Endothelial cell of umbilical vein (primary cell): ENCODE results near the gene SLC45A1. TPM values are rescaled to one million over a fixed set of nuclear protein-coding genes. Genes with fewer than 3 reads are reported as not detected.

Experiments
- BruUV-seq: library from RNA; stranded (reverse); fragments of 400-500 nt; replicated peaks from 2 replicates; lab custom pipeline; 2021; lab: Mats Ljungman, UMichigan
- CTCF ChIA-PET: fragments of 300-600, 350-600 bp; sonication (Branson Sonifier 250); formaldehyde crosslinking; loops from one replicate; lab custom pipeline; 2021; ENCODE audit warnings: antibody characterized with exemption, inconsistent platforms; lab: Charles Lee
- POLR2A ChIA-PET: fragments of 300-600, 350-600 bp; sonication (Branson Sonifier 250); formaldehyde crosslinking; loops from one replicate; lab custom pipeline; 2021; ENCODE audit warnings: antibody characterized with exemption, inconsistent platforms; lab: Charles Lee
- DNase-seq: peaks from one replicate; pipeline ENCODE4 v3.0.0-alpha.2; 2011; ENCODE audit warnings: low read depth, low spot score
- FAIRE-seq: peaks from 2 replicates; lab custom pipeline; 2011; peaks lifted over from hg19 to GRCh38; lab: Jason Lieb, UNC
- H2AFZ ChIP-seq: 2 replicates; pipeline ENCODE4 v1.6.0; 2012; ENCODE audit warnings: low read depth, low read length, control low read depth, inconsistent platforms
- H3K27ac ChIP-seq: 2 replicates; pipeline ENCODE4 v1.5.1; 2011; ENCODE audit warnings: low read depth, mild to moderate bottlenecking, control low read depth, low read length, moderate library complexity; ENCODE audit not compliant: insufficient read depth
- H3K27me3 ChIP-seq, 2 experiments: 2 replicates each; pipeline versions ENCODE4 v1.6.0 to v1.6.1; 2011; ENCODE audit warnings: low read length in 2 of 2, mixed read lengths in 1 of 2; ENCODE audit not compliant: control insufficient read depth in 2 of 2, insufficient read depth in 2 of 2
- H3K36me3 ChIP-seq, 2 experiments: 2 replicates in 1 of 2; 3 replicates in 1 of 2; pipeline ENCODE4 v1.5.1; 2011; ENCODE audit warnings: low read length in 2 of 2, mild to moderate bottlenecking in 1 of 2, moderate library complexity in 1 of 2; ENCODE audit not compliant: control insufficient read depth in 2 of 2, insufficient read depth in 2 of 2; ENCODE audit errors: extremely low read depth in 1 of 2
- H3K4me1 ChIP-seq: 3 replicates; pipeline ENCODE4 v1.5.1; 2011; ENCODE audit warnings: mild to moderate bottlenecking, low read length; ENCODE audit not compliant: control insufficient read depth, insufficient read depth; ENCODE audit errors: extremely low read depth
- H3K4me2 ChIP-seq: 2 replicates; pipeline ENCODE4 v1.6.1; 2011; ENCODE audit warnings: low read length, control low read depth, mixed read lengths; ENCODE audit not compliant: insufficient read depth
- H3K4me3 ChIP-seq, 3 experiments: fragments of 200-600 bp in 1 of 3; sonication (generic), shearing (Covaris generic) in 1 of 3; replicated peaks in 1 of 3; 2 replicates each; pipeline ENCODE4 v1.5.1; 2011 to 2016; ENCODE audit warnings: control low read depth in 3 of 3, low read length in 3 of 3, mild to moderate bottlenecking in 2 of 3, inconsistent platforms in 1 of 3, low read depth in 1 of 3, moderate library complexity in 1 of 3; ENCODE audit not compliant: insufficient read depth in 1 of 3
- H3K79me2 ChIP-seq: 2 replicates; pipeline ENCODE4 v1.6.0; 2012; ENCODE audit warnings: low read length, inconsistent platforms; ENCODE audit not compliant: control insufficient read depth, insufficient read depth
- H3K9ac ChIP-seq: replicated peaks from 2 replicates; pipeline ENCODE3; 2011; ENCODE audit warnings: low read length, control low read depth; ENCODE audit not compliant: insufficient read depth; ENCODE audit errors: extremely low read depth
- H3K9me1 ChIP-seq: replicated peaks from 3 replicates; pipeline ENCODE4 v1.6.0; 2011; ENCODE audit warnings: mild to moderate bottlenecking, low read length; ENCODE audit not compliant: control insufficient read depth, insufficient read depth; ENCODE audit errors: extremely low read depth
- H3K9me3 ChIP-seq: replicated peaks from 2 replicates; pipeline ENCODE4 v1.5.1; 2012; ENCODE audit warnings: low read length, inconsistent platforms; ENCODE audit not compliant: control insufficient read depth, insufficient read depth
- H4K20me1 ChIP-seq: replicated peaks from 2 replicates; pipeline ENCODE3; 2011; ENCODE audit warnings: mild to moderate bottlenecking, low read length; ENCODE audit not compliant: control insufficient read depth, insufficient read depth; ENCODE audit errors: extremely low read depth
- CTCF ChIP-seq, 2 donors: IDR thresholded peaks; 1 replicate in 1 of 2; 2 replicates in 1 of 2; pipeline ENCODE4 v1.5.1; 2011; ENCODE audit warnings: low read length in 2 of 2, mild to moderate bottlenecking in 2 of 2, moderate library complexity in 2 of 2, control low read depth in 1 of 2, inconsistent platforms in 1 of 2, low read depth in 1 of 2; ENCODE audit not compliant: insufficient read depth in 1 of 2; ENCODE audit errors: extremely low read depth in 1 of 2
- EZH2 ChIP-seq: IDR thresholded peaks from 2 replicates; pipeline ENCODE4 v1.6.1; 2012; ENCODE audit warnings: borderline replicate concordance, low read depth, mild to moderate bottlenecking, moderate library complexity, low read length, inconsistent platforms; ENCODE audit not compliant: severe bottlenecking
- FOS ChIP-seq: IDR thresholded peaks from 2 replicates; pipeline ENCODE4 v1.6.1; 2011; ENCODE audit warnings: mild to moderate bottlenecking, low read length, moderate library complexity, borderline replicate concordance; ENCODE audit not compliant: insufficient read depth
- GATA2 ChIP-seq: IDR thresholded peaks from 2 replicates; pipeline ENCODE4 v1.7.0; 2011; ENCODE audit warnings: low read depth, mild to moderate bottlenecking, moderate library complexity, mixed read lengths, low read length; ENCODE audit not compliant: insufficient read length, insufficient read depth
- JUN ChIP-seq: IDR thresholded peaks from 2 replicates; pipeline ENCODE4 v1.6.1; 2011; ENCODE audit warnings: borderline replicate concordance, low read depth; ENCODE audit not compliant: insufficient read length, insufficient read depth
- MYC ChIP-seq: IDR thresholded peaks from one replicate; pipeline ENCODE4 v1.6.1; 2011; ENCODE audit warnings: mild to moderate bottlenecking, low read depth, low read length
- POLR2A ChIP-seq: IDR thresholded peaks from 2 replicates; pipeline ENCODE4 v1.6.1; 2012; ENCODE audit warnings: low read depth, mild to moderate bottlenecking, control low read depth, low read length
- POLR2AphosphoS5 ChIP-seq: IDR thresholded peaks from 2 replicates; pipeline ENCODE4 v1.6.1; 2012; ENCODE audit warnings: low read depth, mild to moderate bottlenecking, control low read depth, low read length, moderate library complexity; ENCODE audit not compliant: insufficient read depth
- dilution Hi-C: fragments of 300-500 bp; cut with MboI; formaldehyde crosslinking; loops from one replicate; pipeline ENCODE4 v1.15.0; 2019; ENCODE audit warnings: low sequenced_read_pairs; ENCODE audit not compliant: extremely low pct_ligation_motif_present
- intact Hi-C: fragments of 100-400 bp; cut with micrococcal nuclease; formaldehyde crosslinking; loops from one replicate; pipeline ENCODE4 v1.10.0; 2022
- polyA plus RNA-seq, 4 experiments: library from polyadenylated mRNA; depleted of rRNA in 3 of 4; stranded (reverse) in 3 of 4; unstranded in 1 of 4; fragments of >200 nt; gene quantifications; 2 replicates each; pipeline versions ENCODE4 v1.2.1 to v1.2.3, GENCODE V29; 2011 to 2012; ENCODE audit warnings: missing spikeins in 1 of 4
- total RNA-seq: library from RNA; stranded (reverse); gene quantifications from 2 replicates; pipeline ENCODE4 v1.2.3, GENCODE V29; 2021
- TF ChIP-seq, protein P1 (sequence below): IDR thresholded peaks from 2 replicates; pipeline ENCODE4 v1.6.1; 2011; ENCODE audit not compliant: insufficient read depth, insufficient read length

The SLC45A1 gene
- total and polyA plus RNA-seq, 2 donors (not counting 3 experiments of a cell fraction or from before 2014, with no cell fraction given) = 1.3 to 1.4 TPM

DNA sequence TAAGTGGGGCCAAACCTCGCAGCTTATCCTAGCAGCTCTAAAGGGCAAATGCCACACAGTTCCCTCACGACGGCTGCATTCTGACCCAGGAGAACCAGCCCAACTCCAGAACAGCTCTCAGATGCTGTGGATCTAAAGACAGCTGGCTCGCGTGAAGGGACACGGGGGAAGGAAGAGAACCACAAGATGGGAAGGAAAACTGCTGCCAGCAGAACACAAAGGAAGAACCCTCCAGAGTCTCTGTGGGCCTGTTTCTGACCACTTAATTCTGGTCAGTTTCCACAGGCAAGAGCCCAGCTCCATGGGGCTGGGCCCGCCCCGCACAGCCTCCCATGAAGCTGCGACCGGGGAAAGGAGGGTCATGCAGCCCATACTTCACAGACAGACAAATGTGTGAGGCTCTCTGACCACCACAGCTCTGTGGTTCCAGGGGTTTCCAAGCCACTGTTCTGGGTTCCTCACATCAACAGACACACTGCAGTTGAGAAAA, 61.1 kb downstream of the SLC45A1 start:
- peaks cover 11% of the 10 kb centered on the region for H3K4me1 ChIP-seq
- no peak overlapping the region for H2AFZ ChIP-seq
- H3K27ac ChIP-seq = no peak overlapping the region
- ChIA-PET POLR2A (no interaction called here), CTCF (interaction anchor here (1.3 kb wide), 1 partner anchor 347 kb away, joined by 4 read pairs; no protein-coding TSS in a partner anchor)
- intact Hi-C loops = no loop called here
- BruUV-seq = no TSS peak
- no peak overlapping the region for H3K4me3 ChIP-seq
- TF ChIP-seq JUN (no peak), MYC (no peak), FOS (no peak), CTCF (IDR thresholded peaks at IDR 0.05; ENCODE audit: extremely low read depth in 1 of 2, insufficient read depth in 1 of 2, low read depth in 1 of 2, low read length in 2 of 2) (no peak), EZH2 (no peak), POLR2AphosphoS5 (no peak), POLR2A (no peak), GATA2 (no peak)
- TF ChIP-seq, protein P1, sequence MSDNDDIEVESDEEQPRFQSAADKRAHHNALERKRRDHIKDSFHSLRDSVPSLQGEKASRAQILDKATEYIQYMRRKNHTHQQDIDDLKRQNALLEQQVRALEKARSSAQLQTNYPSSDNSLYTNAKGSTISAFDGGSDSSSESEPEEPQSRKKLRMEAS = no peak
- H3K9ac ChIP-seq = no peak overlapping the region
- DNase-seq (no peak), FAIRE-seq (no peak)
- H3K36me3 ChIP-seq = peaks cover 0 to 8% of the 10 kb centered on the region in 2 experiments
- H3K4me2 ChIP-seq = no peak overlapping the region
- H3K9me1 ChIP-seq = no peaks in the 10 kb centered on the region
- dilution Hi-C loops = no loop called here
- H3K9me3 ChIP-seq = no peaks in the 10 kb centered on the region
- no peaks in the 10 kb centered on the region for H4K20me1 ChIP-seq
- no peaks in the 10 kb centered on the region for H3K27me3 ChIP-seq
- H3K79me2 ChIP-seq = peaks cover 45% of the 10 kb centered on the region
